Measurements from ENCODE around the gene YJEFN3.

YJEFN3 gene

DNA sequence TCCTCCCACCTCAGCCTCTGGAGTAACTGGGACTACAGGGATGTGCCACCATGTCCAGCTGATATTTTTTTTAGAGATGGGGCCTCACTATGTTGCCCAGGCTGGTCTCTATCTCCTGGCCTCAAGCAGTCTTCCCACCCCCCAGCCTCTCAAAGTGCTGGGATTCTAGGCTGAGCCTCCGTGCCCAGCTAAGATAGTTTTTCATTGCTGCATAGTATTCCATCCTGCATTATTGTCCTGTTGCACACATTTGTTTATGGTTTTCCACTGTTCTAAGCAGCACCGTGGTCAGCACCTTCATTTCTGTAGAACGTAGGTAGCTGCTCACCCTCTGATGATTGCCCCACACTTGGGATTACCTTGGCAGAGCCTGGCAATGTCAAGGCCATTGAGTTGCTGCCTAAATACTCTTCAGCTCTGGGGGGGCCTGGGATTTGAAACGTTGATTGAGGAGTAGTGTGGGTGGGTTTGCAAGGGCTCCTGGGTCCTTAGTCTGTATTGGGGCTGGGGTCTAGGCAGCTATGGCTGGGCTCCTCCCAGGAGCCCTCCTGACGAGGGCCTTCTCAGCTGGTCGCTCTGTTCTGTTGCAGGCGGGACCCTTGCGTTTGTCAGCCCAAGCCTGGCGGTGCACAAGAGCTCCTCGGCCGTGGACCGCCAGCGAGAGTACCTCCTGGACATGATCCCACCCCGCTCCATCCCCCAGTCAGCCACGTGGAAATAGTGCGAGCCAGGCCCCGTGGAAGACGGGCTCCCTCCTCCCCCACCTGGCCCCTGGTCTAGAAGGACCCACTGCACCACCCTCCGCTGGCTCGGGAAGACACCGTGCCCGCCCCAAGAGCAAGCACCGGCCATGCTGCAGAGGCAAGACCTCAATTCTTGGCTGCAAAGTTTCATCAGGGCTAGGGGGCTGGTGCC is 23.7 kb upstream of the YJEFN3 start:
- DNase-seq (ENCODE audit: low read depth) = no peak
- TF ChIP-seq CTCF (IDR thresholded peaks at IDR 0.05; ENCODE audit: low read length, missing control alignments) = no peak
- H3K4me3 ChIP-seq (replicated peaks; ENCODE audit: low read depth, low read length) = no peak overlapping the region

DNA sequence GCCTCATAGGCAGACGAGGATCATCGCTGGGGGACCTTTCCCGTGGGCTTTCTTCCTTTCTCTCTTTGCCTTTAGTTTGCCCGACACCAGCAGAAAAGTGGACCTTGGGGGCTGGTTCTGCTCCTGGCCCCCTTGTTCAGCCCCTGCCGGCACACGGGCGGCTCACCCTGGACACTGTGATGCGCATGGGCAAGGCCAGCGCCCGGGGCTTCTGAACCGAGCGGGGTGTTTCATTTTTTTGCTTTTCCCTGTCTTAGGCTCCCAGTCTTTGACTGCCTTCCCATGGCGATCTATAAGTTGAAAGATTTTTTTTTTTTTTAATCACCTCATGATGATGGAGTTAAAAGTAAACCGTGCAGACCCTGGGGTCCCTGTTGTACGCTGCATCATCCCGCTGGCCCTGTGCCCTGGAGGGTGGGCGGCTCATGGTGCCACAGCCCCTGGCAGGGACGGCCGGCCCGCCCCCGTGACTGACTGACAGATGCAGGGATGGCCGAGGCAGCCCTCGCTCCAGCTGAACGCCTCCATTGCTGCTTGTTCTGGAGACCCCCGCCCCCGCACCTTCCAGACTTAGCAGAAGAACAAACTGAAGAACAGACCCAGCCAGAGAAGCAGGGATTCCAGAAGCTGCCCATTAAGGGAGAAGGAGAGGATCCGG is 22.9 kb upstream of the YJEFN3 start:
- no peak for TF ChIP-seq CTCF (IDR thresholded peaks at IDR 0.05; ENCODE audit: low read length, missing control alignments)
- no peak for DNase-seq (ENCODE audit: low read depth)
- no peak overlapping the region for H3K4me3 ChIP-seq (replicated peaks; ENCODE audit: low read depth, low read length)

DNA sequence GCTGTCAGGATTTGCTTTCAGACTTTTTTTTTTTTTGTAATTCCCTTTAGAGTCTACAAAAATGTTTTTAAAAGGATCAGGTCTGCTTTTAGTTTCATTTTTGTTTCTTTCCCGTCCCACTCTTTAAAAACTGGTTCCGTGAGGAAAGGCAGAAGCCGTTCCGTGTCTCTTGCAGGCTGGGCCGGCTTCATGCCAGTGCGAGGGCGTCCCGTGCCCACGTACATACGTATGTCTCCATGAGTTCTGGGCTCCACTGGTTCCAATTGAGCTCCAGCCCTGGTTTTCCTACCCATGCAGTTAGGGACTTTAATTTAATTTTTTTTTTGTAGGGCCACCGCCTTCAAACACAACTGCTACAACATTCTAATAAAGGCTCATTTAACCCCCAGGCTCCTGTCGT is 22.1 kb upstream of the YJEFN3 start:
- no peak for DNase-seq (ENCODE audit: low read depth)
- TF ChIP-seq CTCF (IDR thresholded peaks at IDR 0.05; ENCODE audit: low read length, missing control alignments) = no peak
- H3K4me3 ChIP-seq (replicated peaks; ENCODE audit: low read depth, low read length) = no peak overlapping the region

GRCh38 chr19:19507354-19507753 is 21.4 kb upstream of the YJEFN3 start:
- no peak for DNase-seq (ENCODE audit: low read depth)
- H3K4me3 ChIP-seq (replicated peaks; ENCODE audit: low read depth, low read length) = no peak overlapping the region
- TF ChIP-seq CTCF (IDR thresholded peaks at IDR 0.05; ENCODE audit: low read length, missing control alignments) = no peak

DNA sequence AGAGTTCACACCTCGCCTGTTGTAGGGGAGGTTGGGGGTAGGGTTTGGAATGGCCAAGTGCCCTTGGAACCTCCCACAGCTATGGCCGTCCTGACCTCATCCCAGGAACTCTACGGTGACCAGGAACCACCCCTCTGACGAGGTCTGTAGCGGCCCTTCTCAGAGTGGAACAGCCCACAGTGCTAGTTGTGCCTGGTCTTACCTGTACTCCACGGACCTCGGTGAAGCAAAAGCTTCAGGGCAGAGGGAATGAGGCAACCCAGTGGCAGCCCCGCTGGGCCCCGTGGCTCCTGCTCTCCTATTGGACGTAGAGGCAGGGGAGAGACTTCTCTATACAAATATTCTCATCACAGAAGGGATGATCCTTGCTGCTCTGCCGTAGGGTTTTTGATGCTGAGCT is 20.5 kb upstream of the YJEFN3 start:
- no peak for DNase-seq (ENCODE audit: low read depth)
- H3K4me3 ChIP-seq (replicated peaks; ENCODE audit: low read depth, low read length) = no peak overlapping the region
- TF ChIP-seq CTCF (IDR thresholded peaks at IDR 0.05; ENCODE audit: low read length, missing control alignments) = no peak

- no peak for DNase-seq (ENCODE audit: low read depth)
- no peak for TF ChIP-seq CTCF (IDR thresholded peaks at IDR 0.05; ENCODE audit: low read length, missing control alignments)
- no peak overlapping the region for H3K4me3 ChIP-seq (replicated peaks; ENCODE audit: low read depth, low read length)
Measured at GRCh38 chr19:19510432-19510831, 18.3 kb upstream of the YJEFN3 start.
